Measurements from ENCODE around the gene FAM3D.

Gene FAM3D

GRCh38 chr3:58609990-58610389, 56.6 kb downstream of the FAM3D start:
- H3K4me3 ChIP-seq (ENCODE audit: control insufficient read depth, low read depth, low read length) = no peak overlapping the region
- no peak for TF ChIP-seq CTCF (conservative IDR thresholded peaks at IDR 0.05; ENCODE audit: control insufficient read depth, insufficient read depth, low read depth, low read length)
- peak; percentile 48 for DNase-seq (ENCODE audit: low read depth)

GRCh38 chr3:58608648-58609047, 57.9 kb downstream of the FAM3D start:
- H3K4me3 ChIP-seq (ENCODE audit: control insufficient read depth, low read depth, low read length) = no peak overlapping the region
- TF ChIP-seq CTCF (conservative IDR thresholded peaks at IDR 0.05; ENCODE audit: control insufficient read depth, insufficient read depth, low read depth, low read length) = no peak
- no peak for DNase-seq (ENCODE audit: low read depth)

DNA sequence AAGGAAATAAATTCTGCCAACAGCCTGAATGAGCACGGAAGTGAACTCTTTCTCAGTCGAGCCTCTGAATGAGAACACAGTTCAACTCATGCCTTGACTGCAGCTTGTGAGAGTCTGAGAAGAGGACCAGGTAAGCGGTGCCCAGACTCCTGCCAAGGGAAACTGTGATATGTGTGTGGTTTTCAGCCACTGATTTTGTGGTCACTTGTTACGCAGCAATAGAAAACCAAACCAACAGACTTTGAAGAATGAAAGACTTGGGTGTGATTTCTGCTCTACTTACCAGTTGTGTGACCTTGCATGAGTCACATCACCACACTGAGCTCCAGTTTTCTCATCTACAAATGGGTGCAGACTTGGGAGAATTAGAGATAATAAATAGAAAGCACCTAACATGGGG, 58.8 kb downstream of the FAM3D start:
- no peak overlapping the region for H3K4me3 ChIP-seq (ENCODE audit: control insufficient read depth, low read depth, low read length)
- no peak for TF ChIP-seq CTCF (conservative IDR thresholded peaks at IDR 0.05; ENCODE audit: control insufficient read depth, insufficient read depth, low read depth, low read length)
- no peak for DNase-seq (ENCODE audit: low read depth)

GRCh38 chr3:58606693-58607092, 59.9 kb downstream of the FAM3D start:
- no peak for DNase-seq (ENCODE audit: low read depth)
- H3K4me3 ChIP-seq (ENCODE audit: control insufficient read depth, low read depth, low read length) = no peak overlapping the region
- no peak for TF ChIP-seq CTCF (conservative IDR thresholded peaks at IDR 0.05; ENCODE audit: control insufficient read depth, insufficient read depth, low read depth, low read length)

GRCh38 chr3:58604031-58604430, 62.5 kb downstream of the FAM3D start:
- no peak overlapping the region for H3K4me3 ChIP-seq (ENCODE audit: control insufficient read depth, low read depth, low read length)
- no peak for TF ChIP-seq CTCF (conservative IDR thresholded peaks at IDR 0.05; ENCODE audit: control insufficient read depth, insufficient read depth, low read depth, low read length)
- DNase-seq (ENCODE audit: low read depth) = no peak

GRCh38 chr3:58603606-58604005, 63.0 kb downstream of the FAM3D start:
- DNase-seq (ENCODE audit: low read depth) = no peak
- H3K4me3 ChIP-seq (ENCODE audit: control insufficient read depth, low read depth, low read length) = no peak overlapping the region
- no peak for TF ChIP-seq CTCF (conservative IDR thresholded peaks at IDR 0.05; ENCODE audit: control insufficient read depth, insufficient read depth, low read depth, low read length)

DNA sequence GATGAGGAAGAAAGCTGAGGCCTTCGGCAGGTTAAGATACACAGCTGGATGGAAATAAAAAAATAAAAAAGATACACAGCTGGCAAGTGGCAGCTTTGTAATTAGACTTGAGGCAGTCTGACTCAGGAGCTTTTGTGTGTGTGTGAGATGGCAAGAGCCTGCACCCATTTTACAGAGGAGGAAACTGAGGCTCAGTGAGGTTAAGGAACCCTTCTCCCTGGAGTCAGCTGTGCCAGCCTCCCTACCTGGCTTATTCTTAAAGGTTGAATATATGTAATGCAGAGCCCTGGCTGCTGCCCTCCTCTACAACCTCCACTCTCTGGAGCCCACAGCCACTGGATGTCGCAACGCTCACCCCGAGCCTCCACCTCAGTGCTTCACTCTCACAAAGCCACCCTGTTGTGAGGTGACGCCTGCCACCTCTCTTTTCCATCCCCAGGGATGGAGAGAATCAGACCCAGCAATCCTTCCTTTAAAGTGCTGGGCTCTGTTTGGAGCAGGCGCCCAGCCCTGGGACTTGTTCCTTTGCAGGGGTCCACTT, 68.7 kb downstream of the FAM3D start:
- no peak overlapping the region for H3K4me3 ChIP-seq (ENCODE audit: control insufficient read depth, low read depth, low read length)
- TF ChIP-seq CTCF (conservative IDR thresholded peaks at IDR 0.05; ENCODE audit: control insufficient read depth, insufficient read depth, low read depth, low read length) = no peak
- no peak for DNase-seq (ENCODE audit: low read depth)

Data from fibroblast of mammary gland (primary cell).